ENCODE results near the gene MBOAT2.

DNA sequence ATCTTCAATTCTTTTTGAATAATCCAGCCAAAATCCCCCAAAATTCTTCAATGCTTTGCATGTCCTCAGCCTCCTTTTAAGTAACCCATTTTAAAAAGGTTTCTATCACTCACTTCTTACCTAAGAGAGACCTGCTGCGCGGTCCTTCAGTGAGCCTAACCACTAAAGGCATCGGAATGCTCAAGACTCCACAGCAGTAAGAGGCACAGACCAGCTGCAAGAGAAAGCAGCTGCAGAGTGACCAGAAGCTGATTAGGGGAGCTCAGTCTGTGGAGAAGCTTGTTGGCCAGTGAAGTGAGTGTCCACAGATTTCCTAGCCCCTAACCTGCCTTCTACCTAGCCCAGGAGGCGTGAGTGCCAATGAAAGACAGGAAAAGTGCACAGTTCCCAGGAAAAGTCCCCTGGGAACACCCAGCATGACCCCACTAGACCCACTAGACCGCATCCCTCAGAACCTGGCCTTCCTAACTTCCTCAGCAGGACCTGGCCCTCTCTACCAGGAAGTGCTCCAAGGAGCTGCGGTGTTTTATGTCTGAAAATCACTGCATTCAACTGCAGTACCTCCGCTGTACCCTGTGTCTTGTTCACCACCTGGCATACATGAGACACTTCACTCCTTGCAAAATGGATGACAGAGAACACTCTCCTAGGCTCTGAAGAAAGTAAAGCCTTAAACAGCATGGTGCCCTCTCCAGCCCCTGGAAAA is 10.1 kb downstream of the MBOAT2 start:
- TF ChIP-seq EGR1 (IDR thresholded peaks at IDR 0.05; ENCODE audit: low read depth in 2 of 2), result no peak
- TF ChIP-seq, protein P1, sequence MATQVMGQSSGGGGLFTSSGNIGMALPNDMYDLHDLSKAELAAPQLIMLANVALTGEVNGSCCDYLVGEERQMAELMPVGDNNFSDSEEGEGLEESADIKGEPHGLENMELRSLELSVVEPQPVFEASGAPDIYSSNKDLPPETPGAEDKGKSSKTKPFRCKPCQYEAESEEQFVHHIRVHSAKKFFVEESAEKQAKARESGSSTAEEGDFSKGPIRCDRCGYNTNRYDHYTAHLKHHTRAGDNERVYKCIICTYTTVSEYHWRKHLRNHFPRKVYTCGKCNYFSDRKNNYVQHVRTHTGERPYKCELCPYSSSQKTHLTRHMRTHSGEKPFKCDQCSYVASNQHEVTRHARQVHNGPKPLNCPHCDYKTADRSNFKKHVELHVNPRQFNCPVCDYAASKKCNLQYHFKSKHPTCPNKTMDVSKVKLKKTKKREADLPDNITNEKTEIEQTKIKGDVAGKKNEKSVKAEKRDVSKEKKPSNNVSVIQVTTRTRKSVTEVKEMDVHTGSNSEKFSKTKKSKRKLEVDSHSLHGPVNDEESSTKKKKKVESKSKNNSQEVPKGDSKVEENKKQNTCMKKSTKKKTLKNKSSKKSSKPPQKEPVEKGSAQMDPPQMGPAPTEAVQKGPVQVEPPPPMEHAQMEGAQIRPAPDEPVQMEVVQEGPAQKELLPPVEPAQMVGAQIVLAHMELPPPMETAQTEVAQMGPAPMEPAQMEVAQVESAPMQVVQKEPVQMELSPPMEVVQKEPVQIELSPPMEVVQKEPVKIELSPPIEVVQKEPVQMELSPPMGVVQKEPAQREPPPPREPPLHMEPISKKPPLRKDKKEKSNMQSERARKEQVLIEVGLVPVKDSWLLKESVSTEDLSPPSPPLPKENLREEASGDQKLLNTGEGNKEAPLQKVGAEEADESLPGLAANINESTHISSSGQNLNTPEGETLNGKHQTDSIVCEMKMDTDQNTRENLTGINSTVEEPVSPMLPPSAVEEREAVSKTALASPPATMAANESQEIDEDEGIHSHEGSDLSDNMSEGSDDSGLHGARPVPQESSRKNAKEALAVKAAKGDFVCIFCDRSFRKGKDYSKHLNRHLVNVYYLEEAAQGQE (IDR thresholded peaks at IDR 0.05), result no peak
